Ovary (tissue), 9 donors: ENCODE data around the gene PTPN23. TPM values are rescaled to one million over a fixed set of nuclear protein-coding genes. Genes with fewer than 3 reads are reported as not detected.

ENCODE experiments used
- DNase-seq, 5 donors: peaks; one replicate each; pipeline ENCODE4 v3.0.0-alpha.2; 2019 to 2020
- H3K27ac ChIP-seq, 2 donors: fragments of 200-600 bp; one replicate each; pipeline versions ENCODE4 v1.5.1 to v1.8.0; 2019 to 2022
- H3K27me3 ChIP-seq: fragments of 200-600 bp; one replicate; pipeline ENCODE4 v1.8.0; 2022
- H3K36me3 ChIP-seq: fragments of 200-600 bp; sonication (generic); one replicate; pipeline ENCODE4 v1.5.1; 2019
- H3K4me1 ChIP-seq: one replicate; pipeline ENCODE4 v1.8.1; 2013; ENCODE audit warnings: mild to moderate bottlenecking, moderate library complexity; ENCODE audit not compliant: insufficient read depth
- H3K4me3 ChIP-seq: fragments of 200-600 bp; sonication (generic); one replicate; pipeline ENCODE4 v1.5.1; 2017
- H3K9me3 ChIP-seq, 2 donors: fragments of 200-600 bp in 1 of 2; sonication (generic) in 1 of 2; one replicate each; pipeline versions ENCODE4 v1.5.1 to v1.8.1; 2013 to 2019; ENCODE audit warnings: mild to moderate bottlenecking in 1 of 2, moderate library complexity in 1 of 2
- EP300 ChIP-seq: sonication (generic); formaldehyde crosslinking; IDR thresholded peaks from one replicate; pipeline ENCODE4 v1.6.1; 2017; ENCODE audit warnings: antibody characterized with exemption
- POLR2A ChIP-seq: fragments of 450-650 bp; IDR thresholded peaks from one replicate; pipeline ENCODE4 v1.6.1; 2017; ENCODE audit warnings: antibody characterized with exemption, mild to moderate bottlenecking, moderate library complexity
- WGBS, 3 donors: extraction: QIAGEN DNeasy Blood & Tissue Kit in 1 of 3; methylation state at CpG; one replicate each; pipeline versions ENCODE4 v1.1.5 to v1.1.7; 2013 to 2017; 5-methylcytosine and 5-hydroxymethylcytosine counted together
- intact Hi-C, 4 donors: fragments of 100-400 bp; cut with DNase I; formaldehyde crosslinking; loops; one replicate each; pipeline versions ENCODE4 v1.11.0 to v1.15.1; 2022 to 2023
- polyA plus RNA-seq, 2 donors: library from polyadenylated mRNA; stranded (reverse); fragments of 200-250 nt in 1 of 2; fragments of 350-450 nt in 1 of 2; fragmentation: Illumina TruSeq in 1 of 2; extraction: RNeasy Lipid Tissue Mini Kit (QIAGEN cat#74804) in 1 of 2; gene quantifications; one replicate each; pipeline ENCODE4 v1.2.3, GENCODE V29; 2013 to 2014
- total RNA-seq, 7 donors: library from RNA; depleted of rRNA in 2 of 7; stranded (reverse); fragments of >200 nt in 2 of 7; fragmentation: NEBNext Ultra II Directional in 3 of 7; extraction: Animal tissue kit (Norgen Biotek cat#: 25700) in 3 of 7; gene quantifications; one replicate each; pipeline versions ENCODE4 v1.1.0 to v1.2.4, GENCODE V29; 2016 to 2023
- TF ChIP-seq, protein P1 (sequence below), 3 donors: fragments of 450-650 bp in 2 of 3; fragments of 200-600 bp in 1 of 3; IDR thresholded peaks; one replicate each; pipeline versions ENCODE4 v1.5.1 to v1.8.0; 2016 to 2022; ENCODE audit warnings: antibody characterized with exemption in 3 of 3, mild to moderate bottlenecking in 1 of 3
- donor health status: DM: no; HTN: no; CAD: no; lungs with moderate emphysema.
- donor health status: DM: no; HTN: no; CAD: no.
- donor health status: Bipolar disorder and iron deficiency.
- donor health status: DM: yes; HTN: yes; CAD: no.
- donor health status: DM: no; HTN: no; CAD: no.
- donor health status: DM: yes; HTN: yes; CAD: no.

Gene PTPN23
- total and polyA plus RNA-seq, 9 donors = 7.3 to 56.9 (median 42.6) TPM

DNA sequence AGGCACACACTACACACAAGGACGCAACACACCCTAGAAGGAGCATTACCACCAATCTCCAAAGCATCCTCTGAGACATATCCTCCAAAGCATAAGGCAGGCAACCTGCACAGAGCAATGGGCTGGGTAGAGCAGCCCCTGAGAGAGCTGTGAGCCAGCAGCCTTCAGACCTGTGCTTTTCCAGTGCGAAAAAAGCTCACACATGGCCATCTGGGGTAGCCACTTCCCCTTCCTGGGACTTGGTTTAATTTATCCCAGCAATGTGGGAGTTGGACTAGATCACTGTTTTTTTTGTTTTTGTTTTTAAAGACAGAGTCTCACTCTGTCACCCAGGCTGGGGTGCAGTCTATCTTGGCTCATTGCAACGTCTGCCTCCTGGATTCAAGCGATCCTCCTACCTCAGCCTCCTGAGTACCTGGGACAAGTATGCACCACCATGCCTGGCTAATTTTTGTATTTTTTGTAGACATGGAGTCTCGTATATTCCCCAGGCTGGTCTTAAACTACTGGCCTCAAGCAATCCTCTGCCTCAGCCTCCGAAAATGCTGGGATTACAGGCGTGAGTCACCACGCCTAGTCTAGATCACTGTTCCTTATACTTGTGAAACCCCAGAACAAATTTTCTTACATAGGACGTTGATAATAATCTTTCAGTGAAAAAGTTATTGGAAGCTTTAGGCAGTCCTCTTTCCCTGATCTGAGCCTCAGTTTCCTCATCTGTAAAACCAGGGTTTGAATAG is 18.9 kb downstream of the PTPN23 start:
- intact Hi-C loops = no loop called here
- no peak overlapping the region for H3K27ac ChIP-seq
- TF ChIP-seq POLR2A (no peak), EP300 (no peak)
- TF ChIP-seq, protein P1, sequence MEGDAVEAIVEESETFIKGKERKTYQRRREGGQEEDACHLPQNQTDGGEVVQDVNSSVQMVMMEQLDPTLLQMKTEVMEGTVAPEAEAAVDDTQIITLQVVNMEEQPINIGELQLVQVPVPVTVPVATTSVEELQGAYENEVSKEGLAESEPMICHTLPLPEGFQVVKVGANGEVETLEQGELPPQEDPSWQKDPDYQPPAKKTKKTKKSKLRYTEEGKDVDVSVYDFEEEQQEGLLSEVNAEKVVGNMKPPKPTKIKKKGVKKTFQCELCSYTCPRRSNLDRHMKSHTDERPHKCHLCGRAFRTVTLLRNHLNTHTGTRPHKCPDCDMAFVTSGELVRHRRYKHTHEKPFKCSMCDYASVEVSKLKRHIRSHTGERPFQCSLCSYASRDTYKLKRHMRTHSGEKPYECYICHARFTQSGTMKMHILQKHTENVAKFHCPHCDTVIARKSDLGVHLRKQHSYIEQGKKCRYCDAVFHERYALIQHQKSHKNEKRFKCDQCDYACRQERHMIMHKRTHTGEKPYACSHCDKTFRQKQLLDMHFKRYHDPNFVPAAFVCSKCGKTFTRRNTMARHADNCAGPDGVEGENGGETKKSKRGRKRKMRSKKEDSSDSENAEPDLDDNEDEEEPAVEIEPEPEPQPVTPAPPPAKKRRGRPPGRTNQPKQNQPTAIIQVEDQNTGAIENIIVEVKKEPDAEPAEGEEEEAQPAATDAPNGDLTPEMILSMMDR (IDR thresholded peaks at IDR 0.05) = no peak

DNA sequence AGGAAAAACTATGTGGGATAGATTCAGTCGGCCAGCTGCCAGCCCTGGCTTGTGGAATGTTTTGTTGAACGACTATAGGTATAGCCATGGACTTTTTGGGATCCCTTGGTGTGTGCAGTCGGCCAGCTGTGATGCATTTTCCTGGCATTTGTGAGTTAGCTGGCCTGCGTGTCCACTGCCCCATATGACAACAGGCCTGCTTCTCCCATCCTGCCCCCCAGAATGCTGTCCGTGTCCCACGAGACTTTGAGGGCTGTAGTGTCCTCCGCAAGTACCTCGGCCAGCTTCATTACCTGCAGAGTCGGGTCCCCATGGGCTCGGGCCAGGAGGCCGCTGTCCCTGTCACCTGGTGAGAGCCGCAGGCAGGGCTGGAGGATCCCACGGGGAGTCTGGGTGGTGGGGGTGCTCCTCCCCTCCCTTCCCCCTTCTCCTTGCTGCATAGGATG is 23.6 kb downstream of the PTPN23 start:
- H3K36me3 ChIP-seq = no peaks in the 10 kb centered on the region
- intact Hi-C loops = no loop called here
- no peaks in the 10 kb centered on the region for H3K27me3 ChIP-seq
- no peaks in the 10 kb centered on the region for H3K9me3 ChIP-seq
- H3K4me3 ChIP-seq = no peak overlapping the region
- peak overlapping the region; percentile 69 to 71 for H3K27ac ChIP-seq
- H3K4me1 ChIP-seq = peaks cover 17% of the 10 kb centered on the region
- peak in 2 of 5 donors; percentile 35 to 66 for DNase-seq
- WGBS, 3 donors = 53 to 70% (median 56%) methylated on average over 13 of the region's 13 CpGs
- TF ChIP-seq, protein P1 (IDR thresholded peaks at IDR 0.05) = no peak
- TF ChIP-seq POLR2A (no peak), EP300 (no peak)

More for the DNA sequence above, 18.9 kb downstream of the PTPN23 start:
- H3K36me3 ChIP-seq = no peaks in the 10 kb centered on the region
- 82 to 89% (median 85%) methylated on average over 9 of the region's 9 CpGs for WGBS, 3 donors
- H3K4me3 ChIP-seq = no peak overlapping the region
- DNase-seq = no peak
- no peaks in the 10 kb centered on the region for H3K9me3 ChIP-seq
- H3K27me3 ChIP-seq = no peaks in the 10 kb centered on the region
- peaks cover 18% of the 10 kb centered on the region for H3K4me1 ChIP-seq

DNA sequence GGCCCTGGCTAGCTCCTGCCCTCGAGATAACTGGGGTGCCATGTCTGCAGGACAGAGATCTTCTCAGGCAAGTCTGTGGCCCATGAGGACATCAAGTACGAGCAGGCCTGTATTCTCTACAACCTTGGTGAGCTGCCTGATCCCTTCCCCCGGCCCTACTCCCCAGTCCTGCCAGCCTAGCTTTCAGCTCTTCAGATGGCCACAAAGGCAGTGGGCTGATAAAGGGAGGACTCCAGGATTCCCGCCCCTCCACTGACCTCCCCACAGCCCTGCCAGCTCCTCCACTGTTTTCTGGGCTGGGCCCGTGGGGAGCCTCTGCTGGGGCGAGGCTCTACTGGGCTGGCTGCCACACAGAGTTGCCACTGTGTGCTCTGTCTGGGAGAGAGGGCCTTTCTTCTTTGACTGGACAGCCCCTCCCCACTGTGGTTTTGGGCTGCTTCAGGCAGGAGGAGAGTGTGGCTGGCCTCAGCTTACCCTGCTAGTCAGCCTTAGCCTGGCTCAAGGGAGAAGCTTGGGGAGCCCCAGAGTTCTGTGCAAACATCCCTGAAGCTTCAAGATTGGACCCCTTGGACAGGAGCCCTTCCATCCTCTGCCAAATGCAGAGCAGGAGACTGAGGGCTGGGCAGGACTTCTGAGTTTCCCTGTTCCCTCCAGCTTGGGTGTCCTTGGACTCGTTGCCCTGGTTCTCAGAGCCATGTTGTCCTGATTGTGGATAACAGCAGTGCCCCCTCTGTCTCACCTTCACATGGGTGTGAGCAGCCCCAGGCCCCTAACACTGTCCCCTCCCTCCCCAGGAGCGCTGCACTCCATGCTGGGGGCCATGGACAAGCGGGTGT is 24.4 kb downstream of the PTPN23 start:
- Histone ChIP-seq H3K27ac (peak overlapping the region; percentile 69 to 71), H3K27me3 (no peaks in the 10 kb centered on the region), H3K4me1 (peaks cover 17% of the 10 kb centered on the region), H3K36me3 (no peaks in the 10 kb centered on the region), H3K4me3 (no peak overlapping the region), H3K9me3 (no peaks in the 10 kb centered on the region)
- peak; percentile 49 to 87 (median 76) for DNase-seq
- 22 to 34% (median 27%) methylated on average over 9 of the region's 9 CpGs for WGBS, 3 donors
- intact Hi-C loops = no loop called here
- TF ChIP-seq, protein P1 (IDR thresholded peaks at IDR 0.05) = no peak
- TF ChIP-seq POLR2A (no peak), EP300 (no peak)

DNA sequence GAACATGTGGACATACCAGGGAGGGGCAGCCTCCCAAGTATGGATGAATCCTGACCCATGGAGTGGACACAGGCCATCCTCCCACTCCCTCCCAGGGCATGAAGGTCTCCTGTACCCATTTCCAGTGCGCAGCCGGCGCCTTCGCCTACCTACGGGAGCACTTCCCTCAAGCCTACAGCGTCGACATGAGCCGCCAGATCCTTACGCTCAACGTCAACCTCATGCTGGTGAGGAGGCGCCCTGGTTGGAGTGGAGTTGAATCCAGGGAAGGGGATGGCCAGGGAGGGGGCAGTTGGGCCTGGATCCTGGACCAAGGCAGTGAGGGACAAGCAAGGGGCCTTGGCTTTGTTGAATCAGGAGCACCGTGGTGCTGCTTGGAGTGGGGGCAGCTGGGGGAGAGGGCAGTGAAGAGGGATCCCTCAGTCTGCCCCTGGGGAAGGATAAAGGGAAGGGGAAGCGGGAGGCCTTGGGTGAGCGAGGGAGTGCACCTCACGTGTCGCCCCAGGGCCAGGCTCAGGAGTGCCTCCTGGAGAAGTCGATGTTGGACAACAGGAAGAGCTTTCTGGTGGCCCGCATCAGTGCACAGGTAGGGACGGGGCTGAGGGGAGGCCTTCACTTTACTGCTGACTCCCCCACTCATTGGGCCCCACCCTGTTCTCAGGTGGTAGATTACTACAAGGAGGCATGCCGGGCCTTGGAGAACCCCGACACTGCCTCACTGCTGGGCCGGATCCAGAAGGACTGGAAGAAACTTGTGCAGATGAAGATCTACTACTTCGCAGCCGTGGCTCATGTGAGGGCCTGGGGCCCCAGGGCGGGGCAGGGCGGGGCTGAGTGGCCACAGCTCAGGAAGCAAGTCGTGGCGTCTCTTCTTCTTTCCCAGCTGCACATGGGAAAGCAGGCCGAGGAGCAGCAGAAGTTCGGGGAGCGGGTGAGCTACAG is 25.3 kb downstream of the PTPN23 start:
- no peaks in the 10 kb centered on the region for H3K27me3 ChIP-seq
- intact Hi-C loops = no loop called here
- H3K27ac ChIP-seq = peak overlapping the region in 1 of 2 donors; percentile 69
- no peak for TF ChIP-seq POLR2A
- TF ChIP-seq, protein P1 (IDR thresholded peaks at IDR 0.05) = no peak
- TF ChIP-seq EP300 = no peak
- peak in 1 of 5 donors; percentile 19 for DNase-seq
- no peak overlapping the region for H3K4me3 ChIP-seq
- peaks cover 17% of the 10 kb centered on the region for H3K4me1 ChIP-seq
- H3K9me3 ChIP-seq = no peaks in the 10 kb centered on the region
- WGBS, 3 donors = 88 to 94% (median 89%) methylated on average over 30 to 31 of the region's 31 CpGs
- no peaks in the 10 kb centered on the region for H3K36me3 ChIP-seq
